Esophagus (tissue), 2 donors: ENCODE measurements around the gene ENTHD1. TPM values are rescaled to one million over a fixed set of nuclear protein-coding genes. Genes with fewer than 3 reads are reported as not detected.
"Not testable (repeated sequence)": the region's sequence is repeated elsewhere in the genome, so short reads cannot be mapped to it uniquely, and the experiment has no call there.

Experiments used
- H3K27ac ChIP-seq, 2 donors: one replicate each; pipeline ENCODE4 v1.5.1; 2013; ENCODE audit warnings: low read depth in 2 of 2, mild to moderate bottlenecking in 2 of 2, inconsistent platforms in 1 of 2, low read length in 1 of 2, moderate library complexity in 1 of 2
- H3K27me3 ChIP-seq, 2 donors: one replicate each; pipeline ENCODE4 v1.6.1; 2013; ENCODE audit warnings: low read length in 2 of 2, control low read depth in 1 of 2, mild to moderate bottlenecking in 1 of 2; ENCODE audit not compliant: insufficient read depth in 2 of 2, control insufficient read depth in 1 of 2
- H3K36me3 ChIP-seq, 2 donors: one replicate each; pipeline ENCODE4 v1.6.1; 2013; ENCODE audit warnings: low read length in 1 of 2; ENCODE audit not compliant: control insufficient read depth in 2 of 2, insufficient read depth in 2 of 2
- H3K4me1 ChIP-seq, 2 donors: one replicate each; pipeline ENCODE4 v1.6.1; 2013; ENCODE audit warnings: low read length in 1 of 2; ENCODE audit not compliant: control insufficient read depth in 2 of 2, insufficient read depth in 2 of 2
- H3K4me3 ChIP-seq, 2 donors: one replicate each; pipeline ENCODE4 v1.5.1; 2013; ENCODE audit warnings: low read length in 2 of 2, mild to moderate bottlenecking in 2 of 2, low read depth in 1 of 2, moderate library complexity in 1 of 2
- H3K9me3 ChIP-seq, 2 donors: one replicate each; pipeline ENCODE4 v1.6.1; 2013; ENCODE audit warnings: mild to moderate bottlenecking in 2 of 2, low read depth in 1 of 2, low read length in 1 of 2, moderate library complexity in 1 of 2; ENCODE audit not compliant: control insufficient read depth in 2 of 2, insufficient read depth in 1 of 2
- WGBS, 2 donors: extraction: QIAGEN DNeasy Blood & Tissue Kit; methylation state at CpG; one replicate each; pipeline ENCODE4 v1.1.7; 2013; 5-methylcytosine and 5-hydroxymethylcytosine counted together
- polyA plus RNA-seq, 2 donors: library from polyadenylated mRNA; stranded (reverse); fragments of 200-250 nt; gene quantifications; one replicate each; pipeline ENCODE4 v1.2.3, GENCODE V29; 2013
- donor health status: healthy with polysubstance abuse.
- donor health status: Bipolar disorder and iron deficiency.

ENTHD1 gene
- polyA plus RNA-seq, 2 donors = not detected

- H3K36me3 ChIP-seq, H3K4me3 ChIP-seq, H3K27ac ChIP-seq, H3K9me3 ChIP-seq, H3K4me1 ChIP-seq, H3K27me3 ChIP-seq: not testable (repeated sequence)
- 67 to 72% methylated on average over 1 of the region's 1 CpG for WGBS, 2 donors
These were observed 159.5 kb downstream of the ENTHD1 start for GRCh38 chr22:39734046-39734445.

GRCh38 chr22:39733191-39733590 lies 160.4 kb downstream of the ENTHD1 start:
- 86 to 88% methylated on average over 2 of the region's 2 CpGs for WGBS, 2 donors
- Histone ChIP-seq H3K9me3 (peaks cover 0 to 3% of the 10 kb centered on the region in 2 donors), H3K4me3 (no peak overlapping the region), H3K4me1 (no peaks in the 10 kb centered on the region), H3K27ac (no peak overlapping the region), H3K36me3 (no peaks in the 10 kb centered on the region), H3K27me3 (no peaks in the 10 kb centered on the region)

- Histone ChIP-seq H3K27ac (no peak overlapping the region), H3K27me3 (no peaks in the 10 kb centered on the region)
These were observed 160.9 kb downstream of the ENTHD1 start for GRCh38 chr22:39732625-39733024.

GRCh38 chr22:39731881-39732555 lies 161.5 kb downstream of the ENTHD1 start:
- no peaks in the 10 kb centered on the region for H3K27me3 ChIP-seq
- WGBS, 2 donors = 61 to 66% methylated on average over 12 of the region's 12 CpGs
- H3K4me3 ChIP-seq = no peak overlapping the region
- peaks cover 0 to 3% of the 10 kb centered on the region in 2 donors for H3K9me3 ChIP-seq
- H3K4me1 ChIP-seq = no peaks in the 10 kb centered on the region
- no peaks in the 10 kb centered on the region for H3K36me3 ChIP-seq
- no peak overlapping the region for H3K27ac ChIP-seq

More at GRCh38 chr22:39732625-39733024, 160.9 kb downstream of the ENTHD1 start:
- Histone ChIP-seq H3K9me3 (peaks cover 0 to 3% of the 10 kb centered on the region in 2 donors), H3K36me3 (no peaks in the 10 kb centered on the region), H3K4me3 (no peak overlapping the region), H3K4me1 (no peaks in the 10 kb centered on the region)
- 64 to 71% methylated on average over 8 of the region's 8 CpGs for WGBS, 2 donors

GRCh38 chr22:39731481-39731880 lies 162.1 kb downstream of the ENTHD1 start:
- 89% methylated on average over 5 of the region's 5 CpGs for WGBS, 2 donors
- no peaks in the 10 kb centered on the region for H3K36me3 ChIP-seq
- no peaks in the 10 kb centered on the region for H3K4me1 ChIP-seq
- no peak overlapping the region for H3K4me3 ChIP-seq
- H3K27ac ChIP-seq = no peak overlapping the region
- H3K9me3 ChIP-seq = peaks cover 0 to 3% of the 10 kb centered on the region in 2 donors
- H3K27me3 ChIP-seq = no peaks in the 10 kb centered on the region

- H3K4me1 ChIP-seq = peaks cover 0 to 4% of the 10 kb centered on the region in 2 donors
- no peak overlapping the region for H3K4me3 ChIP-seq
- no peaks in the 10 kb centered on the region for H3K36me3 ChIP-seq
- no peaks in the 10 kb centered on the region for H3K27me3 ChIP-seq
- H3K9me3 ChIP-seq = peaks cover 0 to 3% of the 10 kb centered on the region in 2 donors
- 72 to 74% methylated on average over 13 of the region's 13 CpGs for WGBS, 2 donors
- no peak overlapping the region for H3K27ac ChIP-seq
These were observed 164.2 kb downstream of the ENTHD1 start for GRCh38 chr22:39729141-39729934.

GRCh38 chr22:39728236-39728860 lies 165.2 kb downstream of the ENTHD1 start:
- peaks cover 2 to 13% of the 10 kb centered on the region in 2 donors for H3K4me1 ChIP-seq
- WGBS, 2 donors = 85 to 89% methylated on average over 12 of the region's 12 CpGs
- no peaks in the 10 kb centered on the region for H3K36me3 ChIP-seq
- H3K9me3 ChIP-seq = peaks cover 0 to 3% of the 10 kb centered on the region in 2 donors
- H3K27ac ChIP-seq = no peak overlapping the region
- no peaks in the 10 kb centered on the region for H3K27me3 ChIP-seq
- H3K4me3 ChIP-seq = no peak overlapping the region

- no peaks in the 10 kb centered on the region for H3K27me3 ChIP-seq
- H3K9me3 ChIP-seq = peaks cover 0 to 3% of the 10 kb centered on the region in 2 donors
- no peak overlapping the region for H3K27ac ChIP-seq
- peaks cover 2 to 14% of the 10 kb centered on the region in 2 donors for H3K4me1 ChIP-seq
- no peaks in the 10 kb centered on the region for H3K36me3 ChIP-seq
- WGBS, 2 donors = 38 to 47% methylated on average over 15 of the region's 15 CpGs
- H3K4me3 ChIP-seq = no peak overlapping the region
These were observed 166.0 kb downstream of the ENTHD1 start for GRCh38 chr22:39727541-39727940.

- Histone ChIP-seq H3K4me3 (no peak overlapping the region), H3K9me3 (no peaks in the 10 kb centered on the region), H3K4me1 (peaks cover 2 to 17% of the 10 kb centered on the region in 2 donors), H3K27ac (peak overlapping the region in 1 of 2 donors; percentile 78), H3K36me3 (no peaks in the 10 kb centered on the region), H3K27me3 (no peaks in the 10 kb centered on the region)
- 87 to 89% methylated on average over 9 of the region's 9 CpGs for WGBS, 2 donors
These were observed 168.1 kb downstream of the ENTHD1 start for GRCh38 chr22:39725351-39726035.
